ENCODE results near the gene IL1RN. TPM values are rescaled to one million over a fixed set of nuclear protein-coding genes. Genes with fewer than 3 reads are reported as not detected.

Gene IL1RN
- total and polyA plus RNA-seq, 2 of the 8 experiments (the other 6 are each of a cell fraction or from before 2014, with no cell fraction given), result not detected

- Histone ChIP-seq H4K8ac (ENCODE audit: extremely low read depth, insufficient read depth, low read length) (no peak overlapping the region), H2BK12ac (ENCODE audit: low read depth, low read length) (no peak overlapping the region), H2BK5ac (ENCODE audit: low read depth, low read length) (no peak overlapping the region), H3K4me2 (ENCODE audit: insufficient read depth in 1 of 2, low read depth in 2 of 2, low read length in 2 of 2) (no peak overlapping the region), H3K9ac (replicated peaks in 1 of 4; ENCODE audit: extremely low read depth in 1 of 4, low read depth in 3 of 4, low read length in 3 of 4) (no peak overlapping the region), H3K36me3 (ENCODE audit: control insufficient read depth in 2 of 4, insufficient read depth in 4 of 4, low read length in 3 of 4) (no peaks in the 10 kb centered on the region), H3K14ac (ENCODE audit: insufficient read length) (no peak overlapping the region), H2BK20ac (ENCODE audit: low read length) (no peak overlapping the region), H2BK120ac (replicated peaks; ENCODE audit: low read depth, low read length) (no peak overlapping the region), H4K5ac (ENCODE audit: insufficient read length, low read depth, low read length) (no peak overlapping the region), H4K20me1 (replicated peaks in 1 of 2; ENCODE audit: control insufficient read depth in 1 of 2, insufficient read depth in 2 of 2, low read length in 2 of 2) (no peaks in the 10 kb centered on the region), H4K91ac (replicated peaks; ENCODE audit: insufficient read length, low read length) (no peak overlapping the region), H3K4ac (replicated peaks; ENCODE audit: insufficient read length, low read depth, low read length) (no peak overlapping the region), H3K4me1 (replicated peaks in 1 of 4; ENCODE audit: control insufficient read depth in 3 of 4, insufficient read depth in 4 of 4, low read length in 3 of 4) (peaks cover 1 to 10% (median 2%) of the 10 kb centered on the region in 4 experiments; a peak in 5 of 7 replicates), H3K4me3 (ENCODE audit: extremely low read depth in 1 of 4, insufficient read depth in 2 of 4, low read depth in 3 of 4, low read length in 4 of 4) (no peak overlapping the region), H3K79me2 (ENCODE audit: control insufficient read depth in 1 of 2, insufficient read depth in 2 of 2, low read length in 2 of 2) (no peaks in the 10 kb centered on the region), H3K79me1 (ENCODE audit: low read depth, low read length) (no peaks in the 10 kb centered on the region), H2BK15ac (ENCODE audit: low read length) (no peak overlapping the region), H3K23me2 (ENCODE audit: low read depth, low read length) (peaks cover 4% of the 10 kb centered on the region; the same call in 1 of the 2 replicates), H3K56ac (replicated peaks; ENCODE audit: insufficient read length, low read depth, low read length) (no peak overlapping the region), H2AK5ac (ENCODE audit: low read depth, low read length) (no peak overlapping the region), H3K27me3 (replicated peaks in 1 of 4; ENCODE audit: control insufficient read depth in 3 of 4, extremely low read depth in 1 of 4, insufficient read depth in 3 of 4, low read length in 3 of 4) (peaks cover 2 to 17% (median 12%) of the 10 kb centered on the region in 4 experiments; a peak in 6 of 7 replicates), H3K23ac (ENCODE audit: insufficient read length) (no peak overlapping the region), H3K18ac (ENCODE audit: extremely low read depth, low read length) (no peak overlapping the region), H3K27ac (ENCODE audit: low read depth, low read length) (no peak overlapping the region), H2AFZ (ENCODE audit: low read length) (no peak overlapping the region), H3K9me3 (ENCODE audit: insufficient read depth in 2 of 2, low read depth in 1 of 2, low read length in 1 of 2) (no peaks in the 10 kb centered on the region)
- ChIA-PET POLR2A (ENCODE audit: partially characterized antibody) (no interaction called here), CTCF (ENCODE audit: partially characterized antibody) (interaction anchor here (8.4 kb wide), 1 partner anchor 21 kb away, joined by 85 read pairs; no protein-coding TSS in a partner anchor)
- FAIRE-seq (no peak), DNase-seq (ENCODE audit: low read depth in 1 of 2, low spot score in 2 of 2) (no peak)
- TF ChIP-seq CBX5 (IDR thresholded peaks at IDR 0.05; ENCODE audit: low read depth, low read length) (no peak), HDAC6 (IDR thresholded peaks at IDR 0.05; ENCODE audit: low read depth, low read length) (no peak), MAX (IDR thresholded peaks at IDR 0.05) (no peak), RAD21 (IDR thresholded peaks at IDR 0.05 in 1 of 2, conservative IDR thresholded peaks at IDR 0.05 in 1 of 2; ENCODE audit: low read depth in 2 of 2, low read length in 2 of 2) (no peak), CTCF (IDR thresholded peaks at IDR 0.05; ENCODE audit: control extremely low read depth in 1 of 3, insufficient read depth in 1 of 3, low read depth in 1 of 3, low read length in 3 of 3) (no peak)
- 100% methylated on average over 1 of the region's 1 CpG; no CpG with 5 or more reads in 1 of the 2 experiments for WGBS, 2 experiments (ENCODE audit: extremely low coverage in 1 of 2, insufficient coverage in 1 of 2, insufficient read length in 1 of 2, insufficient replicate concordance in 2 of 2, low coverage in 1 of 2, low lambda C conversion rate in 2 of 2, missing lambda C conversion rate in 1 of 2)
These were observed 32.9 kb downstream of the IL1RN start for GRCh38 chr2:113160248-113160647.

Data from H1 (cell line).